K562 (cell line): ENCODE measurements around the gene ANGEL2. TPM values are rescaled to one million over a fixed set of nuclear protein-coding genes. Genes with fewer than 3 reads are reported as not detected.

ENCODE experiments used
- CGGBP1 ChIP-seq: fragments of 250-450 bp; sonication (Bioruptor Pico); IDR thresholded peaks from 2 replicates; pipeline ENCODE4 v1.9.0; 2021; ENCODE audit warnings: mild to moderate bottlenecking
- ETV1 ChIP-seq: fragments of 450-650 bp; conservative IDR thresholded peaks from 2 replicates; pipeline ENCODE4 v1.6.1; 2016; ENCODE audit warnings: missing genetic modification characterization, control low read depth, low read depth, missing compliant biosample characterization
- FOXJ2 ChIP-seq: fragments of 200-800 bp; sonication (Bioruptor generic); IDR thresholded peaks from 2 replicates; pipeline ENCODE4 v1.6.1; 2016; ENCODE audit warnings: missing genetic modification characterization, missing compliant biosample characterization
- FOXP4 ChIP-seq: sonication (generic); formaldehyde crosslinking; IDR thresholded peaks from 2 replicates; pipeline ENCODE4 v1.8.0; 2022; ENCODE audit warnings: mild to moderate bottlenecking, missing genetic modification reagents, borderline replicate concordance
- GTF2A2 ChIP-seq: IDR thresholded peaks from 2 replicates; pipeline ENCODE4 v1.6.1; 2016; ENCODE audit warnings: mild to moderate bottlenecking, missing genetic modification characterization, missing compliant biosample characterization
- MAFF ChIP-seq: IDR thresholded peaks from 2 replicates; pipeline ENCODE4 v1.6.1; 2012; ENCODE audit warnings: low read length, improper control_type of control experiment
- NFRKB ChIP-seq: fragments of 450-650 bp; IDR thresholded peaks from 2 replicates; pipeline ENCODE4 v1.6.1; 2016; ENCODE audit warnings: low read depth
- NUFIP1 ChIP-seq: fragments of 450-650 bp; IDR thresholded peaks from 2 replicates; pipeline ENCODE4 v1.6.1; 2018; ENCODE audit not compliant: partially characterized antibody
- UBTF ChIP-seq, 2 experiments: IDR thresholded peaks; 2 replicates each; pipeline ENCODE4 v1.6.1; 2012; ENCODE audit warnings: improper control_type of control experiment in 2 of 2, low read depth in 2 of 2, low read length in 2 of 2, borderline replicate concordance in 1 of 2
- XRCC4 ChIP-seq: IDR thresholded peaks from one replicate; pipeline ENCODE4 v1.6.1; 2011; ENCODE audit not compliant: insufficient read depth, insufficient read length; ENCODE audit errors: extremely low read depth
- ZNF146 ChIP-seq: IDR thresholded peaks from one replicate; pipeline ENCODE4 v1.6.1; 2018; ENCODE audit warnings: missing compliant biosample characterization; ENCODE audit not compliant: unreplicated experiment
- ZNF175 ChIP-seq: fragments of 200-800 bp; sonication (Bioruptor generic); IDR thresholded peaks from 2 replicates; pipeline ENCODE4 v1.6.1; 2016; ENCODE audit warnings: low read depth, mild to moderate bottlenecking, missing genetic modification characterization, missing compliant biosample characterization
- ZNF253 ChIP-seq: fragments of 250-450 bp; sonication (Bioruptor Pico); conservative IDR thresholded peaks from 2 replicates; pipeline ENCODE4 v1.6.1; 2021; ENCODE audit warnings: mild to moderate bottlenecking
- polyA plus RNA-seq, 8 experiments: library from polyadenylated mRNA; depleted of rRNA in 4 of 8; stranded (reverse) in 5 of 8; unstranded in 3 of 8; fragments of >200 nt; fragmentation: Nextera tagmentation in 2 of 8; fragmentation: Illumina TruSeq in 1 of 8; extraction: Ambion mirVana in 2 of 8; extraction: Trizol in 1 of 8; gene quantifications; 2 replicates each; pipeline versions ENCODE4 v1.2.1 to v1.2.3, GENCODE V29; 2011 to 2014; ENCODE audit warnings: inconsistent platforms in 1 of 8, missing spikeins in 1 of 8
- total RNA-seq, 7 experiments: library from RNA; depleted of rRNA in 6 of 7; stranded (reverse); fragments of >200 nt in 6 of 7; fragmentation: Illumina TruSeq in 2 of 7; extraction: Trizol in 2 of 7; gene quantifications; 2 replicates each; pipeline versions ENCODE4 v1.2.1 to v1.2.3, GENCODE V29; 2011 to 2021; ENCODE audit warnings: low replicate concordance in 1 of 7
- TF ChIP-seq, protein P1 (sequence below): fragments of 250-450 bp; sonication (Bioruptor Pico); IDR thresholded peaks from 2 replicates; pipeline ENCODE4 v1.5.0; 2022; ENCODE audit warnings: mild to moderate bottlenecking
- TF ChIP-seq, protein P2 (sequence below): fragments of 150-350 bp; IDR thresholded peaks from 2 replicates; pipeline ENCODE4 v1.6.1; 2014; ENCODE audit warnings: low read depth, mild to moderate bottlenecking, low read length, borderline replicate concordance

Gene ANGEL2
- total and polyA plus RNA-seq, 9 of the 15 experiments (the other 6 are each of a cell fraction or from before 2014, with no cell fraction given): 6.8 to 34.6 (median 26.2) TPM

DNA sequence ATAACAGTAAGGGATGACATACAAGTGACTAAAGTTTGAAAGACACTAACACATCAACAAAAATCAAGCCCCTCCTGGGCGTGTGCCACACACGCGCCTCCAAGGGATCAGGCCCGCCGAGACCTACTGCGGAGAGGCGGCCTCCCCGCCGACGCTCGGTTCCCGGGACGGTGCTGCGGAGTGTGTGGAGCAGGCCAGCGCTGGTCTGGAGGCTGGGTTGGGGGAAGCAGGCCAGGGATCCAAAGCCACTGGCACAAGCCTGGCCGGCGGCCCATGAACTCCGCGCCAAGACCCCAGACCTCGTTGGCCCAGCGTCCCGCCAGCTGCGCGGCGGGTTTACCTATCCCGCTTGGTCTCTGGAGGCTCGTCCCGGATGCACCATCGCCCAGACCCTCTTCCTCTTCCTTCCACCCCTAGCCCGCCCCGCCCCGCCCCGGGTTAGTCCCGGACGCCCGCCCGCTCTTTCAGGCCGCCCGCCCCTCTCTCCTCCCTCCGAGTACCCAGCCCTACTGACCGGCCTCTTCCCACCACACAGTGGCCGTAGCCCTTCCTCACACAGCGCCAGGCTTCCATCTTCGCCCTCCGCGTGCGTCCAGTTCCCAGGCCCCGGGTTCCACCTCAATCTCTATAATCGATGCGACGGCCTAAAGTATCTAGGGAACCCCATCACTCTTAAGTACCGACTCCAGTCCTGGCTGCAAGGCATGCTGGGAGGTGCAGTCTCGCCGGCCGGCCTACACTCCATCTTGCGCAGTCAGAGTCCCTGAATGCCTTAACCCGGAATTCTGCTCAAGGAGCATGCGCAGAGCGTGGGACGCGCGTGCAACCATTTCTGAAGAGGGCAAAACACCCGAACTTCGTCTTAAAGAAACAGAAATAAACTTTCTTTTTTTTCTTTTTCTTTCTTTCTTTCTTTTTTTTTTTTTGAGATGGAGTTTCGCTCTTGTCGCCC is at the start of gene ANGEL2 (continued):
- TF ChIP-seq FOXP4 (no peak), CGGBP1 (CRISPR knock-in tag) (no peak), ZNF253 (CRISPR knock-in tag) (no peak), FOXJ2 (tag) (no peak), NUFIP1 (no peak), MAFF (no peak), XRCC4 (no peak), ZNF175 (no peak), UBTF (IDR thresholded peaks at IDR 0.05; ENCODE audit: borderline replicate concordance in 1 of 2, low read depth in 2 of 2, low read length in 2 of 2) (peak; percentile 68 to 71; a peak in 2 of 4 replicates), GTF2A2 (tag) (no peak), NFRKB (no peak; the same call in 1 of the 2 replicates), ETV1 (tag) (no peak), ZNF146 (no peak)
- TF ChIP-seq, protein P1, sequence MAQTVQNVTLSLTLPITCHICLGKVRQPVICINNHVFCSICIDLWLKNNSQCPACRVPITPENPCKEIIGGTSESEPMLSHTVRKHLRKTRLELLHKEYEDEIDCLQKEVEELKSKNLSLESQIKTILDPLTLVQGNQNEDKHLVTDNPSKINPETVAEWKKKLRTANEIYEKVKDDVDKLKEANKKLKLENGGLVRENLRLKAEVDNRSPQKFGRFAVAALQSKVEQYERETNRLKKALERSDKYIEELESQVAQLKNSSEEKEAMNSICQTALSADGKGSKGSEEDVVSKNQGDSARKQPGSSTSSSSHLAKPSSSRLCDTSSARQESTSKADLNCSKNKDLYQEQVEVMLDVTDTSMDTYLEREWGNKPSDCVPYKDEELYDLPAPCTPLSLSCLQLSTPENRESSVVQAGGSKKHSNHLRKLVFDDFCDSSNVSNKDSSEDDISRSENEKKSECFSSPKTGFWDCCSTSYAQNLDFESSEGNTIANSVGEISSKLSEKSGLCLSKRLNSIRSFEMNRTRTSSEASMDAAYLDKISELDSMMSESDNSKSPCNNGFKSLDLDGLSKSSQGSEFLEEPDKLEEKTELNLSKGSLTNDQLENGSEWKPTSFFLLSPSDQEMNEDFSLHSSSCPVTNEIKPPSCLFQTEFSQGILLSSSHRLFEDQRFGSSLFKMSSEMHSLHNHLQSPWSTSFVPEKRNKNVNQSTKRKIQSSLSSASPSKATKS: 0 out of 2 replicates have a peak, but pooled peaks have one; percentile 20
- TF ChIP-seq, protein P2, sequence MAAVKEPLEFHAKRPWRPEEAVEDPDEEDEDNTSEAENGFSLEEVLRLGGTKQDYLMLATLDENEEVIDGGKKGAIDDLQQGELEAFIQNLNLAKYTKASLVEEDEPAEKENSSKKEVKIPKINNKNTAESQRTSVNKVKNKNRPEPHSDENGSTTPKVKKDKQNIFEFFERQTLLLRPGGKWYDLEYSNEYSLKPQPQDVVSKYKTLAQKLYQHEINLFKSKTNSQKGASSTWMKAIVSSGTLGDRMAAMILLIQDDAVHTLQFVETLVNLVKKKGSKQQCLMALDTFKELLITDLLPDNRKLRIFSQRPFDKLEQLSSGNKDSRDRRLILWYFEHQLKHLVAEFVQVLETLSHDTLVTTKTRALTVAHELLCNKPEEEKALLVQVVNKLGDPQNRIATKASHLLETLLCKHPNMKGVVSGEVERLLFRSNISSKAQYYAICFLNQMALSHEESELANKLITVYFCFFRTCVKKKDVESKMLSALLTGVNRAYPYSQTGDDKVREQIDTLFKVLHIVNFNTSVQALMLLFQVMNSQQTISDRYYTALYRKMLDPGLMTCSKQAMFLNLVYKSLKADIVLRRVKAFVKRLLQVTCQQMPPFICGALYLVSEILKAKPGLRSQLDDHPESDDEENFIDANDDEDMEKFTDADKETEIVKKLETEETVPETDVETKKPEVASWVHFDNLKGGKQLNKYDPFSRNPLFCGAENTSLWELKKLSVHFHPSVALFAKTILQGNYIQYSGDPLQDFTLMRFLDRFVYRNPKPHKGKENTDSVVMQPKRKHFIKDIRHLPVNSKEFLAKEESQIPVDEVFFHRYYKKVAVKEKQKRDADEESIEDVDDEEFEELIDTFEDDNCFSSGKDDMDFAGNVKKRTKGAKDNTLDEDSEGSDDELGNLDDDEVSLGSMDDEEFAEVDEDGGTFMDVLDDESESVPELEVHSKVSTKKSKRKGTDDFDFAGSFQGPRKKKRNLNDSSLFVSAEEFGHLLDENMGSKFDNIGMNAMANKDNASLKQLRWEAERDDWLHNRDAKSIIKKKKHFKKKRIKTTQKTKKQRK: no peak
